HT-29 (cell line): ENCODE measurements around the gene BTF3L4. TPM values are rescaled to one million over a fixed set of nuclear protein-coding genes. Genes with fewer than 3 reads are reported as not detected.
"Not testable (repeated sequence)": the region's sequence is repeated elsewhere in the genome, so short reads cannot be mapped to it uniquely, and the experiment has no call there.

Experiments
- DNase-seq: peaks from one replicate; pipeline ENCODE4 v3.0.0-alpha.2; 2015; ENCODE audit warnings: low spot score
- total RNA-seq: library from RNA; depleted of rRNA; stranded (reverse); fragments of >200 nt; shearing (Covaris generic); gene quantifications from 2 replicates; pipeline ENCODE4 v1.2.3, GENCODE V29; 2014; rRNA removed

BTF3L4 gene
- 19.0 and 22.6 TPM in 2 replicates for total RNA-seq

DNA sequence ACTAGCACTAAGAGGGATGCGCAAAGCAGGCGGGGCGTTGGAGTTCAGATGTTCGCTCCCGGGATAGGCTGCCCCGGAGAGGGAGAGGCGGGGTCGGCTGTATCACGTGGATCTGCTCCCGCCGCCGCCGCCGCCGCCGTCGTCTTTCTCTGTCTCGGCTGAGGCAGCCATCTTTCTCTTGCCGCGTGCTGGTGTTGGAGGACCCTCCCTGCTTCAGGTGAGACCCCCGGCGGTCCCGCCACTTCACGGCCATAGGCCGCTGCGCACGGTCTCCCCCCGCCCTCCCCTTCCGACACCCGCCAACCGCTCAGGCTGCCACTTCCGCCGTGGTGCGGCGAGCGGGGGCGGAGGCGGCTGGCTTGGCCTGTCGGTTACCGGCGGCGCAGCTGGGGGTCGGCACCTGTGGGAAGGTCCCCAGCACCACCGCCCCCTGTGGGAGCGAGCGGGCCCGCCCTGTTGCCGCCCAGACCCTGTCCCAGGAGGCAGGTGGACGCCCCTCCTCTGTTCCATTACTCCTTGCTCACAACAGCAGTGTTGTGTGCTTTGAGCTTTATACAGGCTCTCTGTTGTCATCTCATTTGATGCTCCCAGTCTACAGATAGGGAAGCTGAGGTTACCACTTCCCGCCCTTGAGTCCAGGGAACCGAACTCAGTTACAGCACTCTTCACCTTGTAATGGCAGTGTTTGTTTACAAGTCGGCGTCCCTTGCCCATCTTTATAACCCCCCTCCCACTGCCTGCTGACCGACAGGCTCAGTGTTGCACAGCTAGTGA, at the start of gene BTF3L4:
BTF3L4 (plus strand) TSS at position 133 of the 774 bp plus-strand sequence. CDS start 3,553 bp downstream, outside the sequence.
- peak; percentile 96 for DNase-seq

DNA sequence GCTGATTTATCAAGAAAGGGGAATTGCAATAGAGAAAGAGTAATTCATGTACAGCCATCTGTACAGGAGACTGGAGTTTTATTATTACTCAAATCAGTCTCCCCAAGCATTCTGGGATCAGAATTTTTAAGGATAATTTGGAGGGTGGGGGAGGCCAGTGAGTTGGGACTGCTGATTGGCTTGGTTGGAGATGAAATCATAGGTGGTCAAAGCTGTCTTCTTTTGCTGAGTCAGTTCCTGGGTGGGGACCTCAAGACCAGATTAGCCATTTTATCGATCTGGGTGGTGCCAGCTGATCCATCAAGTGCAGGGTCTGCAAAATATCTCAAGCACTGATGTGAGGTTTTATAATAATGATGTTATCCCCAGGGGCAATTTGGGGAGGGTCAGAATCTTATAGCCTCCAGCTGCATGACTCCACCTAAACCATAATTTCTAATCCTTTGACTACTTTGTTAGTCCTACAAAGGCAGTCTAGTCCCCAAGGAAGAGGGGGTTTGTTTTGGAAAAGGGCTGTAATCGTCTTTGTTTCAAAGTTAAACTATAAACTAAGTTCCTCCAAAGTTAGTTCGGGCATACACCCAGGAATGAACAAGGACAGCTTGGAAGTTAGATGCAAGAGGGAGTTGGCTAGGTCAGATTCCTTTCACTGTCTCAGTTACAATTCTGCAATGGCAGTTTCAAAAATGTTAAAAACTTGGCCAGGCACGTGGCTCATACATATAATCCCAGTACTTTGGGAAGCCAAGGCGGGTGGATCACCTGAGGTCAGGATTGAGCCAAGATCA, 48.7 kb upstream of the BTF3L4 start:
- DNase-seq = no peak

DNA sequence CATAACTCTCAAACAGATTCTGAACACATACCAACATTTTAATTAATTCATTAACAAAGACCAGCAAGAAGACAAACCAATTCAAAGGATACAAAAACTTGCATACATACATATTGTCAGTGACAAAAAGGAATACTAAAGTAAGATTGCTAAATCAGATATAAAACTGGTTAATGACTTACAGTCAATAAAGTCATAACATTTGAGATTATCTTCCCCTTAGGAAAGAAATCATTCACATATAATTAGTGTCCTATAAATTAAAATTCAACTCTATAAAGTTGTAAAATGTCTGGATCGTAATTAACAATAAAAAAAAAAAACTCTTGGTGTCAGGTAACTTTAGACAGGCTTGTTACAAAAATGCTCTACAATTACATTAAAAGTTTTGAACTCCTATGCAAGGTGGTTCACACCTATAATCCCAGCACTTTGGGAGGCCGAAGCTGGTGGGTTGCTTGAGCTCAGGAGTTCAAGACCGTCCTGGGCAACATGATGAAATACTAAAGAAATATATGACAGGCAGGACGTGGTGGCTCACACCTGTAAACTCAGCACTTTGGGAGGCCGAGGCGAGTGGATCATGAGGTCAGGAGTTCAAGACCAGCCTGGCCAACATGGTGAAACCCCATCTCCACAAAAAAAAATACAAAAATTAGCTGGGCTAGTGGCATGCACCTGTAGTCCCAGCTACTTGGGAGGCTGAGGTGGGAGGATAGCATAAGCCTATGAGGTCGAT, 47.9 kb upstream of the BTF3L4 start:
- DNase-seq = no peak

DNA sequence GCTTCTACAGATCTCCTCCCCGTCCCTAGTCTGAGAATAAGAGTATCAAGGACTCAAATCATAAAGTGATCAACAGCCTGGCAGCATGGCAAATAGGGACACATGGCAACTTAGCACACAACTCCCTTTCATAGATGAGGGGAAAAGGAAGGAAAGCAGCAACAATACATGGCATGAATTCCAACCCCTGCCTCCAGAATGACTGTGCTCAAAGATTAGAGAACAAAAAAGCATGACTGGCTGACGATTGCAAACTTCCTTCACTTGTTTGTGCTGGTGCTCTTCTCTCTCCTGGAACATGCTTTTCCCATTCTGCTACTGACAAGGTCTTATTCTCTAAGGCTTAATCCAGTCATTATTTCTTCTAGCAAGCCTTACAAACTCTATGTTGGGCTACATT, 34.0 kb upstream of the BTF3L4 start:
- DNase-seq = no peak

DNA sequence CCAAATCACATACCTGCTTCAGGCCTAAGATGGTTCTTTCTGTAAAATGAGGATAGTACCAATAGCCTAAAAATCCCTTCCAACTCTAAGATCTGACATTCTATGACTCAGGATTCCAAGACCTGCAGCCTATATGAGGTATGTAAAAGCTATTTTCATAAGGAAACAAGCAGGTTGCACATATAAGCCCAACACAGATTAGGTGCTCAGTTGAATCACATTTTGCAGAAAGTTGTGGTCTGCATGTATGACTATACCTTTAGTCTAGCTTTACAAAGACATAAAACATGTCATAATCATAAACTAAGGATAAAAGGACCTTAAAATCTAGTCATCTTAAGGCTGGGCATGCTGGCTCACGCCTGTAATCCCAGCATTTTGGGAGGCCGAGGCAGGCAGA, 29.8 kb upstream of the BTF3L4 start:
- no peak for DNase-seq

DNA sequence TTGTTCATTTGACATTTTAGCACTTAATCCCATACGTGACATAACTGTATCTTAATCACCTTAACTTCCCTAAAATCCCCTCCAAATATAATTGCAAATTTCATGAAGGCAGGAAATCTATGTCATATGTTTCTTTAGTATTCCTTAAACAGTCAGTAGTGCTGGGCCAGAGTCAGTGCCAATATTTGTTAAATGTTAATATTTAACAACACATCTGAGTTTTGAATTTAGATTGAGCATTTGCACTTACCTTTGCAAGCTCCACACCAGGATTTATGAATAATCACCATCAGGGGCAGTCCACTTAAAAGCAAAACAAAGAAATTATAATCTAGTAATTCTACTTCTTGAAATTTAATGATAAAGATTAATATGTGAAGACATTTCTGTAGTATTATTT, 27.8 kb upstream of the BTF3L4 start:
- no peak for DNase-seq

DNA sequence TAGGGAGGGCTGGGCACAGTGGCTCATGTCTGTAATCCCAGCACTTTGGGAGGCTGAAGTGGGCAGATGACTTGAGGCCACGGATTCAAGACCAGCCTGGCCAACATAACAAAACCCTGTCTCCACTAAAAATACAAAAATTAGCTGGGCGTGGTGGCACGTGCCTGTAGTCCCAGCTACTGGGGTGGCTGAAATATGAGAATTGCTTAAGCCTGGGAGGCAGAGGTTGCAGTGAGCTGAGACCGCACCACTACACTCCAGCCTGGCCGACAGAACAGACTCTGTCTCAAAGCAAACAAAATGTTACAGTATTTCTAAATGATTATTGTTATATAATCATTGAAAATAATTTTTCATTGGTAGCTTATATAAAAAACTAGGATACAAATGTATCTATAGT, 27.3 kb upstream of the BTF3L4 start:
- not testable (repeated sequence) for DNase-seq

DNA sequence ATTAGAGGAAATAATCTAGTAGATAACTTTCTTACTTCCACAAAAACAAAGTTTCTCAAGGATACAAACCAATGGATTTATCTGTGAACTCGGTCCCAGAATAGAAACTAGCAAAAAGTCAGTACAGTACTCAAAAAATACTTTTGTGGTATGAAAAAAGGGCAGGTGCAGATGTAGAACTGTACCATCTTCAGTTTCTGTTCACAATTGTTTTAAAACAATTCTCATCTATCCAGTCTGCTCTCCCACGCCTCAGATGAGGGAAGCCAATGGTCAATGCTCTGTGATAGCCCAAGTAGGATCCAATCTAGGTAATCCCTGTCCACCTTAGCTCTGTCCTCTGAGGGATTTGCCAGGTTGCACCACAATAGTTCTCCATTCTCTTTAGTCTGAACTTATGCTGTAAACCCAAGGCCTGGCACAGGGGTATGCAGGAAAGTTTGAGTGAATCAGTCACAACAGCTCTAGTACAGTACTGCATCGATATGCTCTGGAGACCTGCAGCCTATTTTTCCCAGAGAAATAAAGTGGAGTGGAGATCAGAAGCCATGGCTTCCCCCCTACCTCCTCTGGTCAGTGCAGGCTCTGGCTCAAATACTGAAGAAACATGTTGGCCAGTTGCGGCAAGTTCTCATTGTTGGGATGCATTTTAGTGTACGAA, 23.8 kb upstream of the BTF3L4 start:
- DNase-seq = no peak

DNA sequence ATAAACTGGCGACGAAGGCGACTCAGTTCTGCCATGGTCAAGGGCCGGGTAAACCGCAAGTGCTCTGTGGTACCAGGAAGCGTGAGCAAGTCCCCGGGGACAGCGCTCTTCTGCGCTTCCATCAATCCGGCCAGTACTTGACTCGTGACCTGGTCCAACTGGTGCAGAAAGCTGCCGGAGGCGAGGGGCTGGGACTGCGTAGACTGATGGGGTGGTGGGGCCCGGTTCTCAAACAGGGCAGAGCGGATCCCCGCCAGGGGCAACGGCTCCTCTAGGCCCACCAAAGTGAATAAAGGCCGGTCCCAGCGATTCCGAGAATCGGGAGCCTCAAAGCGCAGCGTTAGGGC, 23.3 kb upstream of the BTF3L4 start:
- peak; percentile 55 for DNase-seq

DNA sequence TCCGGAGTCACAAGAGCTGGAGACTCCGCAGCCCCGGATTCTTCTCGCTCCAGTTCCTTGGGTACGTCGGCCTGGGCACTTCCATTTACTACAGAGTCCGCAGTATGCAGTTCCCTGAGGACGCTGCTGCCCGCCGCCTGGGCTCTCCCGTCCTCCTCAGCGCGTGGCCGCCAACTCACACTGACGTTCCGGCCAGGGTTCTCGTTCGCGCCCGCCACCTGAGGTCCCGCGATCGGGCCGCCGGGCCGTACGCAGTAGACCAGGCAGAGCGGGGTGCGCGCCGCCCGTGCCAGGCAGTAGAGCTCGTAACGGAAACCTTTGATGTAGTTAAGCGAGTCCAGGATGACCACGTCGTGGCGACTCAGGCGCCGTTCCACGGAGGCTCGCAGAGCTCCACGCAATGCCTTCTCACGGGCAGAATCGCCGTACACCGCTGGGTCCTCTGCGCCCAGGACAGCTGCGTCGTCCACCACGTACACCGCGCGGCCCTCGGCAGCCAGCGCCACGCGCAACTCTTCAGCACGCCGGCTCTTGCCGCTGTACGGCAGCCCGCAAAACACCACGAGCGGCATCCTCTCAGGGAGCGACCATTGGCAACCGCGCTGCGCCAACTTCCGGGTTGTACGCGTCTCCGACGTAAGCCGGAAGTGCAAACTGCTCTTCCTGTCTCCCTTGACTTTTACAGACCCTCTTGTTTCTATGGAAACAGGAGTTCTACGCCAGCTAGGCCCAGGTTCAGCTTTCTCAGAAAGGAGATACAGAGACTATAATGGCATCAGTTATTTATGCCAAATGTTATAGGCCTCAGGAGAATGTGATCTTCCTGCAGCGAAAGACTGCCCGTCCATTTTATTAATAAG, 22.7 kb upstream of the BTF3L4 start, which contains the start of gene KTI12:
KTI12 (minus strand) TSS at position 621 of the 860 bp plus-strand sequence; CDS start at position 572, 49 bp downstream.
- peak; percentile 89 for DNase-seq

DNA sequence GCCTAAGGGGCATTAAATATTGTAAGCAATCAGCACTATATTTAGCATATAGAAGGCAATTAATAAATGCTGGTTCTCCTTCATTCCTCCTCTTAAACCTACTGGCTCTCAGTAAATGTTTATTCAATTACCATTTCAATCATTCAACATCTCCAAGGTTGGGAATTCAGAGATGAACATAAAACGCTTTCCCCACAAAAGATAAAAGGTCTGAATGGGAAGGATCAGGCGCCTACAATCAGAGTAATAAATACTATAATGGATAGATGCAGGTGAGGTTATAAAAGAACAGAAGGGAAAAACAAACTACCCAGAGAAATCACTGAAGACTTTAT, 22.1 kb upstream of the BTF3L4 start:
- no peak for DNase-seq

DNA sequence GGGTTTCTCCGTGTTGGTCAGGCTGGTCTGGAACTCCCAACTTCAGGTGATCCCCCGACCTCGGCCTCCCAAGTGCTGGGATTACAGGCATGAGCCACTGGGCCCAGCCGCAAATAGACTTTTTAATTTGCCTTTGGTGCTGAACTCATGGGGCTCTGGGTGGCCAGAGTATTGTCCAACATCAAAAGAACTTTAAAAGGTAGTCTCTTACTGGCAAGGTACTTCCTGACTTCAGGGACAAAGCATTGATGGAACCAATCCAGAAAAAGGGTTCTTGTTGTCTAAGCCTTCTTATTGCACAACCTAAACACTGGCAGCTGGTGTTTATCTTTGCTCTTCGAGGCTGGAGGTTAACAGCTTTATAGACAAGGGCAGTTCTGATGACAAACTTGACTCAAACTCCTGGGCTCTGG, 18.7 kb upstream of the BTF3L4 start:
- no peak for DNase-seq

DNA sequence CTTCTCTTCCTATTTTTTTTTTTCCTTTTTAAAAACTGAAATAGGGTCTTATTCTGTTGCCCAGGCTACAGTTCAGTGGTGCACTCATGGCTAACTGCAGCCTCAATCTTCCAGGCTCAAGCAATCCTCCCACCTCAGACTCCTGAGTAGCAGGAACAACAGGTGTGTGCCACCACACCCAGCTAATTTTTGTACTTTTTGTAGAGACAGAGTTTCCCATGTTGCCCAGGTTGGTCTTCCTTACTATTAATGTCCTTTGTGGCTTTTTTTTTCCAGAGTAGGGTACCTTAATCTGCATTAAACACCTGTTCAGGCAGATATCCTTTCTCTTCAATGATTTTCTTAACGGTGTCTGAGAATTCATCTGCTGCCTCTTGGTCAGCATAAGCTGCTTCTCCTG, 18.2 kb upstream of the BTF3L4 start:
- no peak for DNase-seq

DNA sequence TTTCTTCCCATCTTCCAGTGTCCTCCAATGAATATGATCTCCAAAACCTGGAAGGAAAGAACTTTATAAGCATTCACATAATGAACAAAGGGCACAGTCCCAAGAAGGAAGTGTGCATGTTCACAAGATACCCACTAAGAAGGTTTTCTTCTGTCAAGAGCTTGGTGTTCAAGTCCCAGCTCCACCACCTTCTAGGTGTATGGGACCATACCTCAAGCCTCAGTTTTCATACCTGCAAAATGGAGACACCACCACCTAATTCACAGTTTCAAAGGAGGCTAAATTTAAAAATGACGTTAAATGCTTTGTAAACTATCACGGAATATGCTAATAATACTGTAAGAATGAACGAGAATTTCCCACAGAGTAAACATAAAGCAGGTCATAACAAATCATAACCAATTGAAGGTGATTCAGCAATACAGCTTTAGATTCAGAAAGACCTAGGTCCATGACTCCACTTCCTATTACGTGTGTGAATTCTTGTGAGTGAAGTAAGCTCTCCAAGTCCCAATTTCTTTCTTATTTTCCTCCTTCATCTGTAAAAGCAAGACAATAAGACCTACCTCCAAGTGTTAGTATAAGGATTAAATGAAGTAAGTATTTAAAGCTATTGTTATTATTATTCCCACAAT, 14.4 kb upstream of the BTF3L4 start:
- no peak for DNase-seq

DNA sequence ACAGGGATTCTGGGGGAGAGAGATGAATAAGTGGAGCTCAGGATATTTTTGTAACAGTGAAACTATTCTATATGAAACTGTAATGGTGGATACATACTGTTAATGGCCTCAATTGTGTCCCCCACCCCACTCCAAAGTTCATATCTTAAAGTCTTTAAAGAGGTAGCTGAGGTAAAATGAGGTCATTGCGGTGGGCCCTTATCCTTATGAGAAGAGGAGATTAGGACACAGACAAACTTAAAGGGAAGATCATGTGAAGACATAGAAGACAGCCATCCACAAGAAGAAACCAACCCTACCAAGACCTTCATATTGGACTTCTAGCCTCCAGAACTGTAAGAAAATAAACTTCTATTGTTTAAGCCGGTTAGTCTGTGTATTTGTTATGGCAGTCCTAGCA, 10.9 kb upstream of the BTF3L4 start:
- no peak for DNase-seq

DNA sequence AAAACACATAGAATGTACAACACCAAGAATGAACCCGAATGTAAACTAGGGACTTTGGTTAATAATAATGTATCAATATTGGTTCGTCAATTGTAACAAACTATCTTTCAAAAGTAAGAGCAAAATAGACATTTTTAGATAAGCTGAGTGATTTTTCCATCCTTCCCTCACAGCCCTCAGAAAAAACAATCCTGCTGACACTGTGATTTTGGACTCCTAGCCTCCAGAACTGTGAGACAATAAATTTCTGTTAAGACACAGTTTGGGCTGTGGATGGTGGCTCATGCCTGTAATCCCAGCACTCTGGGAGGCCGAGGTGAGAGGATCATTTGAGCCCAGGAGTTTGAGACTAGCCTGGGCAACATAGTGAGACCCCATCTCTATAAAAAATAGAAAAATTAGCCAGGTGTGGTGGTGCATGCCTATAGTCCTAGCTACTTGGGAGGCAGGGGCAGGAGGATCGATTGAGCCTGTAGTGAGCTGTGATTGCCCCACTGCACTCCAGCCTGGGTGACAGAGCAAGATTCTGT, 10.4 kb upstream of the BTF3L4 start:
- not testable (repeated sequence) for DNase-seq

DNA sequence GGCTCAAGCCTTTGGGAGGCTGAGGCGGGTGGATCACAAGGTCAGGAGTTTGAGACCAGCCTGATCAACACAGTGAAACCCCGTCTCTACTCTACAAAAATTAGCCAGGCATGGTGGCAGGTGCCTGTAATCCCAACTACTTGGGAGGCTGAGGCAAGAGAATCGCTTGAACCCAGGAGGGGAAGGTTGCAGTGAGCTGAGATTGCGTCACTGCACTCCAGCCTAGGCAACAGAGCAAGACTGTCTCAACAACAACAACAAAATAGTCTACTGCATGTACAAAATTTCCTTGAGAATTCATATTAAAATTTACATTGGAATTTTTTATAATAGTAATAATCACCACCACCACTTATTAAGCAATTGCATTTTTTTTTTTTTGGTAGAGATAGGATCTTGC, 6.8 kb upstream of the BTF3L4 start:
- not testable (repeated sequence) for DNase-seq

DNA sequence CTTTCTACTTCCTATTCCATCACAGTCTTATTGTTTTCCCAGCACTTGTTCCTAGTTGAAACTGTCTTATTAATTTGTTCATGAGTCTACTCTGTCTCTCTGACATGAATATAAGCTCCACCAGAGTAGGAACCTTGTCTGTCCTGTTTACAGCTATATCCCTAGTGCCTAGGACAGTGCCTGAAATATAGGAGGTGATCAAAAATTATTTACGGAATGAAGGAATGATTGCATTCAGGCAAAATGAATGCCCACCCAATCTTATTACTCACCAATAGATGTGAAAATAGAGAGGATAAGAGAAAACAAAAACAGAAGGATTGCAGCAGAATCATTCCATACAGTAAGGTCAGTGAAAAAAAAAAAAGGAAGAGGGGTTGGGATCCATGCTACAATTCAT, 2.2 kb upstream of the BTF3L4 start:
- DNase-seq = no peak

DNA sequence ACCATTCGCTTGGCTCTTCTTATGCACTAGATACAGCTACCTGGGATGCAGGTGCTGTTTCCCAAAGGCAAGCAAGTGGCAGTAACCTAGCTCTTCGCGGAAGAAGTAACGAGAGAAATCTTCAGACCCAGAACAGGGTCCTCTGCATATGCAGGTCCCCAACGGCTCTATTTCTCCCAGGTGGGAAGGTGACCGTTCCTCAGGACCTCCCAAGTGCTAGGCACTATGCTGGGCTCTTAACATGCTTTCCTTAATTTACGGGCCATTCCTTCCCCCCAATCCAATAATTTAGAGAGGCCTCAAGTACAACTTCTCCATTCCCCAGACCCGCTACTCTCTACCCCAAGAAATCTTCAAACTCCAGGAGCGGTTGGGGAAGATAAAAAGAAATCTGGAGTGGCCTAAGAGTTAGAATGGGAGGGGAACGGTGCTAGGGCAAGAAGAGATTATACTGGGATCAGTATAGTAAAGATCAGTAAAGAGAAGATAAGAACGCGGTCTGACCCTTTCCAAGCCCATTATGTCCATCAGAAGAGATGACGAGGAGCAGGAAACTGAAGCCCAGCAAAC, 1.5 kb upstream of the BTF3L4 start:
- no peak for DNase-seq
